Heart left ventricle (tissue), 13 donors: Measurements from ENCODE around the gene CTNNA3.

ENCODE experiments used
- POLR2A ChIP-seq, 2 donors: fragments of 450-650 bp; IDR thresholded peaks; one replicate each; pipeline ENCODE4 v1.6.1; 2017; ENCODE audit warnings: antibody characterized with exemption in 2 of 2, mild to moderate bottlenecking in 2 of 2, moderate library complexity in 2 of 2
- TF ChIP-seq, protein P1 (sequence below), 12 donors: fragments of 200-600 bp; sonication (generic) in 4 of 12; IDR thresholded peaks; one replicate each; pipeline versions ENCODE4 v1.5.0 to v1.8.0; 2018 to 2022; ENCODE audit warnings: antibody characterized with exemption in 12 of 12, mild to moderate bottlenecking in 5 of 12
- donor health status: ischemic (EF 13 %, LVEDD 7.1; RV severe dilation, severe dysfunction).
- donor health status: DM: no; HTN: yes; CAD: no.
- donor health status: DM: no; HTN: no; CAD: no.
- donor health status: ischemic (EF 25% LVEDD 6.9; RV normal size, moderate dysfunction).
- donor health status: ischemic (EF 25% LVEDD 5.7; RV mildly dilated, moderate dysfunction).
- donor health status: ischemic (EF 35%, LVEDD 5.7; RV mildly dilated, moderate dysfunction).
- donor health status: nonischemic (EF 11% LVEDD 7.7; RV severe dilation, severe dysfunction).
- donor health status: DM: yes; HTN: yes; CAD: no.
- donor health status: PGD.
- donor health status: ischemic (EF 29% LVEDD 5.4; RV normal size, mild dysfunction).
- donor health status: nonischemic (EF 23%, LVEDD 6.1; RV moderate dilation, normal function).

DNA sequence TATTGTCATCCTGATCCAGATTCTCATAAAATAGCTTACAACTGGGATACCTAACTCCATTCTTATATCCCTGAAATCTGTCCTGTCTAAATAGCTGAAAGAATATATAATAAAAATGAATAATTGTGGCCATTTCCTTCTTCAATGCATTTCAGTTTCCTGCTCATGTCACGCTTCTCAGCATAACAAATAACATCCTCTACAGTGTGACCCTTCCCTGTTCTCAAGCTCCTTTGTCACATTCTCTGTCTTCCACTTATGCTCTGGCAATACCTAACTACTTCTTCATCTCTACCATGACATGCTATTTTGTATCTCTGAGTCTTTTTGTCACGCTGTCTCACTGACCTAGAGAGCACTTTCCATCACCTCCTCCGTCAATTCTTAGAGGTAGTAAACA lies 1654.2 kb downstream of the CTNNA3 start:
- TF ChIP-seq POLR2A (IDR thresholded peaks at IDR 0.05): no peak
- TF ChIP-seq, protein P1, sequence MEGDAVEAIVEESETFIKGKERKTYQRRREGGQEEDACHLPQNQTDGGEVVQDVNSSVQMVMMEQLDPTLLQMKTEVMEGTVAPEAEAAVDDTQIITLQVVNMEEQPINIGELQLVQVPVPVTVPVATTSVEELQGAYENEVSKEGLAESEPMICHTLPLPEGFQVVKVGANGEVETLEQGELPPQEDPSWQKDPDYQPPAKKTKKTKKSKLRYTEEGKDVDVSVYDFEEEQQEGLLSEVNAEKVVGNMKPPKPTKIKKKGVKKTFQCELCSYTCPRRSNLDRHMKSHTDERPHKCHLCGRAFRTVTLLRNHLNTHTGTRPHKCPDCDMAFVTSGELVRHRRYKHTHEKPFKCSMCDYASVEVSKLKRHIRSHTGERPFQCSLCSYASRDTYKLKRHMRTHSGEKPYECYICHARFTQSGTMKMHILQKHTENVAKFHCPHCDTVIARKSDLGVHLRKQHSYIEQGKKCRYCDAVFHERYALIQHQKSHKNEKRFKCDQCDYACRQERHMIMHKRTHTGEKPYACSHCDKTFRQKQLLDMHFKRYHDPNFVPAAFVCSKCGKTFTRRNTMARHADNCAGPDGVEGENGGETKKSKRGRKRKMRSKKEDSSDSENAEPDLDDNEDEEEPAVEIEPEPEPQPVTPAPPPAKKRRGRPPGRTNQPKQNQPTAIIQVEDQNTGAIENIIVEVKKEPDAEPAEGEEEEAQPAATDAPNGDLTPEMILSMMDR (IDR thresholded peaks at IDR 0.05): no peak
